Esophagus muscularis mucosa (tissue), 4 donors: Measurements from ENCODE around the gene TMEM161A. TPM values are rescaled to one million over a fixed set of nuclear protein-coding genes. Genes with fewer than 3 reads are reported as not detected.
"Not testable (repeated sequence)": the region's sequence is repeated elsewhere in the genome, so short reads cannot be mapped to it uniquely, and the experiment has no call there.

Source experiments
- DNase-seq: peaks from one replicate; pipeline ENCODE4 v3.0.0-alpha.2; 2017; ENCODE audit errors: extremely low spot score
- H3K27ac ChIP-seq, 4 donors: fragments of 200-600 bp; sonication (generic); replicated peaks in 1 of 4; 1 replicate in 3 of 4; 2 replicates in 1 of 4; pipeline ENCODE4 v1.5.1; 2016 to 2019; ENCODE audit warnings: mild to moderate bottlenecking in 1 of 4
- H3K27me3 ChIP-seq, 4 donors: fragments of 200-600 bp; sonication (generic); one replicate each; pipeline versions ENCODE4 v1.5.1 to v1.6.0; 2016 to 2019
- H3K36me3 ChIP-seq, 4 donors: fragments of 200-600 bp; sonication (generic); one replicate each; pipeline ENCODE4 v1.5.1; 2016 to 2019
- H3K4me1 ChIP-seq, 4 donors: fragments of 200-600 bp; sonication (generic); one replicate each; pipeline ENCODE4 v1.5.1; 2016 to 2019
- H3K4me3 ChIP-seq, 4 donors: fragments of 200-600 bp; sonication (generic); 1 replicate in 2 of 4; 2 replicates in 2 of 4; pipeline ENCODE4 v1.5.1; 2016 to 2019; ENCODE audit warnings: mild to moderate bottlenecking in 4 of 4, moderate library complexity in 1 of 4
- H3K9me3 ChIP-seq, 4 donors: fragments of 200-600 bp; sonication (generic); 1 replicate in 3 of 4; 2 replicates in 1 of 4; pipeline ENCODE4 v1.5.1; 2016 to 2019
- EP300 ChIP-seq: sonication (generic); formaldehyde crosslinking; IDR thresholded peaks from one replicate; pipeline ENCODE4 v1.6.1; 2017; ENCODE audit warnings: antibody characterized with exemption
- POLR2A ChIP-seq: fragments of 450-650 bp; IDR thresholded peaks from one replicate; pipeline ENCODE4 v1.6.1; 2017; ENCODE audit warnings: antibody characterized with exemption, moderate library complexity, mild to moderate bottlenecking, low read depth
- POLR2AphosphoS5 ChIP-seq, 2 donors: sonication (generic); formaldehyde crosslinking; IDR thresholded peaks; one replicate each; pipeline ENCODE4 v1.6.1; 2017; ENCODE audit warnings: antibody characterized with exemption in 2 of 2
- WGBS: methylation state at CpG from one replicate; pipeline ENCODE4 v1.1.5; 2018; 5-methylcytosine and 5-hydroxymethylcytosine counted together
- intact Hi-C: fragments of 100-400 bp; cut with DNase I; formaldehyde crosslinking; loops from one replicate; pipeline ENCODE4 v1.15.1; 2023
- total RNA-seq, 4 donors: library from RNA; depleted of rRNA; stranded (reverse); fragments of >200 nt; gene quantifications; one replicate each; pipeline versions ENCODE4 v1.1.0 to v1.2.1, GENCODE V29; 2016
- TF ChIP-seq, protein P1 (sequence below), 3 experiments: fragments of 200-600 bp in 2 of 3; fragments of 450-650 bp in 1 of 3; sonication (generic) in 2 of 3; IDR thresholded peaks; one replicate each; pipeline ENCODE4 v1.5.1; 2017 to 2019; ENCODE audit warnings: antibody characterized with exemption in 3 of 3, mild to moderate bottlenecking in 2 of 3, moderate library complexity in 1 of 3

TMEM161A gene
- total RNA-seq, 4 donors from 2014 or later: 12.0 to 26.8 (median 16.9) TPM

- no peak for DNase-seq
- Histone ChIP-seq H3K4me1 (peaks cover 0 to 15% (median 11%) of the 10 kb centered on the region in 4 donors), H3K36me3 (peaks cover 5 to 55% (median 30%) of the 10 kb centered on the region in 4 donors), H3K27ac (no peak overlapping the region), H3K27me3 (no peaks in the 10 kb centered on the region), H3K9me3 (no peaks in the 10 kb centered on the region), H3K4me3 (no peak overlapping the region)
- intact Hi-C loops: no loop called here
- TF ChIP-seq POLR2AphosphoS5 (IDR thresholded peaks at IDR 0.05): no peak
- TF ChIP-seq, protein P1, sequence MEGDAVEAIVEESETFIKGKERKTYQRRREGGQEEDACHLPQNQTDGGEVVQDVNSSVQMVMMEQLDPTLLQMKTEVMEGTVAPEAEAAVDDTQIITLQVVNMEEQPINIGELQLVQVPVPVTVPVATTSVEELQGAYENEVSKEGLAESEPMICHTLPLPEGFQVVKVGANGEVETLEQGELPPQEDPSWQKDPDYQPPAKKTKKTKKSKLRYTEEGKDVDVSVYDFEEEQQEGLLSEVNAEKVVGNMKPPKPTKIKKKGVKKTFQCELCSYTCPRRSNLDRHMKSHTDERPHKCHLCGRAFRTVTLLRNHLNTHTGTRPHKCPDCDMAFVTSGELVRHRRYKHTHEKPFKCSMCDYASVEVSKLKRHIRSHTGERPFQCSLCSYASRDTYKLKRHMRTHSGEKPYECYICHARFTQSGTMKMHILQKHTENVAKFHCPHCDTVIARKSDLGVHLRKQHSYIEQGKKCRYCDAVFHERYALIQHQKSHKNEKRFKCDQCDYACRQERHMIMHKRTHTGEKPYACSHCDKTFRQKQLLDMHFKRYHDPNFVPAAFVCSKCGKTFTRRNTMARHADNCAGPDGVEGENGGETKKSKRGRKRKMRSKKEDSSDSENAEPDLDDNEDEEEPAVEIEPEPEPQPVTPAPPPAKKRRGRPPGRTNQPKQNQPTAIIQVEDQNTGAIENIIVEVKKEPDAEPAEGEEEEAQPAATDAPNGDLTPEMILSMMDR (IDR thresholded peaks at IDR 0.05): no peak
- no peak for TF ChIP-seq EP300
- TF ChIP-seq POLR2A: no peak
- WGBS: 94% methylated on average over 11 of the region's 11 CpGs
Observed at GRCh38 chr19:19103167-19103566, 35.1 kb downstream of the TMEM161A start.

GRCh38 chr19:19102566-19102965 lies 35.7 kb downstream of the TMEM161A start:
- WGBS: 94% methylated on average over 10 of the region's 10 CpGs
- H3K4me3 ChIP-seq, H3K9me3 ChIP-seq, H3K27ac ChIP-seq, intact Hi-C loops, DNase-seq, H3K27me3 ChIP-seq: not testable (repeated sequence)
- Histone ChIP-seq H3K36me3 (peaks cover 6 to 55% (median 33%) of the 10 kb centered on the region in 4 donors), H3K4me1 (peaks cover 0 to 15% (median 11%) of the 10 kb centered on the region in 4 donors)

DNA sequence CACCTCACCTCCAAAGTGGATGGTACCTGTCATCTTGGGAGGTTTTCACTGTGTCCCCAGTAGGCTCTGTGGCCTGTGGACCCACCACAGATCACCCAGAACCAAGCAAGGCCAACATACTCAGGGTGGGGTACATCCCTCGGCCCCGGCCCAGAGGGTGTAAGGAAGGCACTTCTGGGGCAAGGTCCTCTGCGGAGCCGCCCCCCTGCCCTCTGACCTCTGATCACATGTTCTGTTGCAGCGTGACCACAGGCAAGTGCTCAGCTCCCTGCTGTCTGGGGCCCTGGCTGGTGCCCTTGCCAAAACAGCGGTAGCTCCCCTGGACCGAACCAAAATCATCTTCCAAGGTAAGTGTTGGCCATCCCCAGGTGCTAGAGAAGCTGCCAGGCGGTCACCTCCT lies 36.7 kb downstream of the TMEM161A start:
- peaks cover 13 to 64% (median 43%) of the 10 kb centered on the region in 4 donors for H3K36me3 ChIP-seq

DNA sequence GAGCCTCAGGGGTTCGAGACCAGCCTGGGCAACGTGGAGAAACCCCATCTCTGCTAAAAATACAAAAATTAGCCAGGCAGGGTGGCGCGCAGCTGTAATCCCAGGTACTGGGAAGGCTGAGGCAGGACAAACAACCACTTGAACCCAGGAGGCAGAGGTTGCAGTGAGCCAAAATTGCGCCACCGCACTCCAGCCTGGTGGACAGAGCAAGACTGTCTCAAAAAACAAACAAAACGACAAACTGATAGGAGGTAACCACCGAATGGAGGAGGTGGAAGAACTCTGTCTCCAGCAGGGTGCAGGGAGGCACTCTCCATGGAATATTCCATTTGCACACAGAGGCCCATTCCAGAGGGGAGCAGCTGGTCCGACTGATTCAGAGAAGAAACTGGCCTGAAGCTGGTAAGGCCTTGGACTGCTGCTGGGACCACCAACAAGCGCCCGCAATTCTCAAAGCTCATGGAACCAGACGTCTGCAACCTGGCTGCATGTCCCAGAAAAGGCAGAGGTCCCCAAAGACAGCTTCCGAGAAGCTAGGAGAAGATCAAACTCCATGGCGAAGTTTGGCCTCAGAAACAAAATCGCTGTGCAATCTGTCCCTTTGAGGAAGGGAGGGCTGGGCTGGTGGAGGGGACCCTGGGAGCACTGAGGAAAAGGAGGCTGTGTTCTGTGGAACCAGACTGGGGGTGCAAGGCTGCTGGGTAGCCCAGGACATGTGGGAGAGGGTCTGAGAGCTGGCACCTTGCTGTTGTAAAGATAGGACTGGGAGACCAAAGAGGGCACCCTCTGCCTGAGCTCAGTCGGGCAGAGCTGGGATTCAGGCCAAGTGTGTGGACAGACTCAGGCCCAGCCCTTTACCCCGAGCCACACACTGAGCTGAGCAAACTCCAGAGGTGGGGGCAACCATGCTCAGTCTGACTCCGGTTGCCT lies 39.3 kb downstream of the TMEM161A start:
- Histone ChIP-seq H3K36me3 (peaks cover 13 to 71% (median 48%) of the 10 kb centered on the region in 4 donors), H3K27me3 (no peaks in the 10 kb centered on the region), H3K9me3 (no peaks in the 10 kb centered on the region), H3K27ac (no peak overlapping the region), H3K4me1 (no peaks in the 10 kb centered on the region), H3K4me3 (no peak overlapping the region)
- intact Hi-C loops: no loop called here
- 82% methylated on average over 14 of the region's 18 CpGs for WGBS
- DNase-seq: no peak
- TF ChIP-seq, protein P1 (IDR thresholded peaks at IDR 0.05): no peak
- TF ChIP-seq POLR2A (no peak), EP300 (no peak), POLR2AphosphoS5 (IDR thresholded peaks at IDR 0.05) (no peak)

More for the DNA sequence above, 36.7 kb downstream of the TMEM161A start:
- Histone ChIP-seq H3K27ac (no peak overlapping the region), H3K27me3 (no peaks in the 10 kb centered on the region), H3K9me3 (no peaks in the 10 kb centered on the region), H3K4me1 (peaks cover 0 to 15% (median 11%) of the 10 kb centered on the region in 4 donors), H3K4me3 (no peak overlapping the region)
- intact Hi-C loops: no loop called here
- TF ChIP-seq, protein P1 (IDR thresholded peaks at IDR 0.05): no peak
- no peak for TF ChIP-seq EP300
- no peak for TF ChIP-seq POLR2AphosphoS5 (IDR thresholded peaks at IDR 0.05)
- TF ChIP-seq POLR2A: no peak
- 94% methylated on average over 5 of the region's 8 CpGs for WGBS
- DNase-seq: no peak

- Histone ChIP-seq H3K27me3 (no peaks in the 10 kb centered on the region), H3K36me3 (peaks cover 13 to 71% (median 48%) of the 10 kb centered on the region in 4 donors), H3K27ac (no peak overlapping the region), H3K4me1 (no peaks in the 10 kb centered on the region), H3K9me3 (no peaks in the 10 kb centered on the region), H3K4me3 (no peak overlapping the region)
- TF ChIP-seq POLR2A (no peak), POLR2AphosphoS5 (IDR thresholded peaks at IDR 0.05) (no peak), EP300 (no peak)
- TF ChIP-seq, protein P1 (IDR thresholded peaks at IDR 0.05): no peak
- 90% methylated on average over 9 of the region's 9 CpGs for WGBS
- intact Hi-C loops: no loop called here
- DNase-seq: no peak
Observed at GRCh38 chr19:19098084-19098702, 40.1 kb downstream of the TMEM161A start.
